HCT116 (cell line): Measurements from ENCODE around the gene RFESD. TPM values are rescaled to one million over a fixed set of nuclear protein-coding genes. Genes with fewer than 3 reads are reported as not detected.

Experiments used
- ATAC-seq: fragments of 200-7000 bp; cut with Tn5 transposase; 2 replicates; pipeline ENCODE4 v1.9.1; 2020; ENCODE audit warnings: mild to moderate bottlenecking, moderate library complexity
- BruUV-seq: library from RNA; stranded (reverse); fragments of 400-500 nt; replicated peaks from 2 replicates; lab custom pipeline; 2021; lab: Mats Ljungman, UMichigan
- CTCF ChIA-PET: fragments of 300-600 bp; sonication (Branson Sonifier 250); formaldehyde crosslinking; loops from one replicate; lab custom pipeline; 2021; ENCODE audit warnings: antibody characterized with exemption; lab: Charles Lee
- POLR2A ChIA-PET: fragments of 300-600, 350-600 bp; sonication (Branson Sonifier 250); formaldehyde crosslinking; loops from one replicate; lab custom pipeline; 2021; ENCODE audit warnings: antibody characterized with exemption; lab: Charles Lee
- RAD21 ChIA-PET, 2 experiments: fragments of 300-600 bp; sonication (Branson Sonifier 250); formaldehyde crosslinking; loops; one replicate each; lab custom pipeline; 2023; ENCODE audit warnings: low total read pairs in 2 of 2; ENCODE audit not compliant: uncharacterized antibody in 2 of 2, unreplicated experiment in 2 of 2, low non-redundant PET in 1 of 2; lab: Charles Lee
- DNase-seq: peaks from one replicate; pipeline ENCODE4 v3.0.0-alpha.2; 2010; ENCODE audit warnings: low read depth, low spot score
- H2AFZ ChIP-seq: fragments of 200-600 bp; shearing (Covaris generic), sonication (generic); 2 replicates; pipeline ENCODE4 v1.6.1; 2017; ENCODE audit warnings: low read depth, mixed run types, mixed read lengths, antibody characterized with exemption, low read length; ENCODE audit not compliant: poor library complexity, severe bottlenecking
- H3K27ac ChIP-seq: 2 replicates; pipeline ENCODE4 v1.5.1; 2012; ENCODE audit warnings: low read depth, low read length
- H3K27me3 ChIP-seq: fragments of 200-600 bp; sonication (generic); 2 replicates; pipeline ENCODE4 v1.6.1; 2016; ENCODE audit warnings: mixed run types, low read length, mixed read lengths; ENCODE audit not compliant: insufficient read depth
- H3K36me3 ChIP-seq, 2 experiments: fragments of 200-500 bp in 1 of 2; fragments of 200-600 bp in 1 of 2; sonication (Bioruptor generic) in 1 of 2; sonication (generic) in 1 of 2; 2 replicates each; pipeline versions ENCODE4 v1.5.1 to v1.6.1; 2014 to 2016; ENCODE audit warnings: low read length in 2 of 2, inconsistent platforms in 1 of 2, mixed read lengths in 1 of 2, mixed run types in 1 of 2; ENCODE audit not compliant: insufficient read depth in 2 of 2, control insufficient read depth in 1 of 2
- H3K4me1 ChIP-seq, 2 experiments: fragments of 200-600 bp in 1 of 2; sonication (generic) in 1 of 2; 2 replicates each; pipeline versions ENCODE4 v1.5.1 to v1.6.1; 2012 to 2017; ENCODE audit warnings: low read length in 2 of 2, inconsistent platforms in 1 of 2, mild to moderate bottlenecking in 1 of 2, mixed read lengths in 1 of 2, mixed run types in 1 of 2, moderate library complexity in 1 of 2; ENCODE audit not compliant: insufficient read depth in 2 of 2, control insufficient read depth in 1 of 2
- H3K4me2 ChIP-seq: fragments of 200-600 bp; sonication (generic); 2 replicates; pipeline ENCODE4 v1.6.1; 2017; ENCODE audit warnings: mixed run types, low read length, mixed read lengths
- H3K4me3 ChIP-seq, 2 experiments: fragments of 200-600 bp in 1 of 2; sonication (generic) in 1 of 2; replicated peaks in 1 of 2; 2 replicates each; pipeline ENCODE4 v1.5.1; 2011 to 2016; ENCODE audit warnings: low read length in 2 of 2, control low read depth in 1 of 2, low read depth in 1 of 2, mild to moderate bottlenecking in 1 of 2, mixed read lengths in 1 of 2, mixed run types in 1 of 2
- H3K79me2 ChIP-seq: fragments of 200-600 bp; sonication (generic); 2 replicates; pipeline ENCODE4 v1.6.1; 2017; ENCODE audit warnings: mild to moderate bottlenecking, mixed run types, low read length, moderate library complexity, mixed read lengths; ENCODE audit not compliant: insufficient read depth
- H3K9ac ChIP-seq: fragments of 200-600 bp; sonication (generic); 2 replicates; pipeline ENCODE4 v1.6.1; 2016; ENCODE audit warnings: low read length, mixed read lengths
- H3K9me2 ChIP-seq: fragments of 200-600 bp; sonication (generic), shearing (Covaris generic); 2 replicates; pipeline ENCODE4 v1.6.1; 2017; ENCODE audit warnings: mixed run types, mild to moderate bottlenecking, moderate library complexity; ENCODE audit not compliant: insufficient read depth
- H3K9me3 ChIP-seq, 2 experiments: fragments of 200-500 bp in 1 of 2; fragments of 200-600 bp in 1 of 2; sonication (Bioruptor generic) in 1 of 2; sonication (generic) in 1 of 2; 2 replicates each; pipeline ENCODE4 v1.6.1; 2014 to 2017; ENCODE audit warnings: low read length in 2 of 2, mixed read lengths in 2 of 2, inconsistent platforms in 1 of 2, low read depth in 1 of 2, mild to moderate bottlenecking in 1 of 2, mixed run types in 1 of 2, moderate library complexity in 1 of 2; ENCODE audit not compliant: control insufficient read depth in 1 of 2, insufficient read depth in 1 of 2
- H4K20me1 ChIP-seq: fragments of 200-600 bp; sonication (generic), shearing (Covaris generic); 2 replicates; pipeline ENCODE4 v1.6.1; 2017; ENCODE audit warnings: mixed run types, mild to moderate bottlenecking, moderate library complexity; ENCODE audit not compliant: insufficient read depth
- CBX3 ChIP-seq: IDR thresholded peaks from 2 replicates; pipeline ENCODE4 v1.6.1; 2012; ENCODE audit warnings: low read depth
- EGR1 ChIP-seq: IDR thresholded peaks from 2 replicates; pipeline ENCODE4 v1.6.1; 2012; ENCODE audit warnings: low read depth
- EZH2 ChIP-seq: fragments of 200-600 bp; sonication (generic); IDR thresholded peaks from 2 replicates; pipeline ENCODE4 v1.6.1; 2017; ENCODE audit warnings: antibody characterized with exemption, mixed run types
- JUND ChIP-seq: IDR thresholded peaks from 2 replicates; pipeline ENCODE4 v1.6.1; 2012
- MAX ChIP-seq: IDR thresholded peaks from 2 replicates; pipeline ENCODE4 v1.6.1; 2012
- POLR2AphosphoS5 ChIP-seq: IDR thresholded peaks from 2 replicates; pipeline ENCODE4 v1.6.1; 2011; ENCODE audit warnings: mild to moderate bottlenecking, low read depth, low read length, moderate library complexity
- RAD21 ChIP-seq: IDR thresholded peaks from 2 replicates; pipeline ENCODE4 v1.6.1; 2012; ENCODE audit warnings: low read depth, mild to moderate bottlenecking
- REST ChIP-seq: IDR thresholded peaks from 2 replicates; pipeline ENCODE4 v1.6.1; 2012; ENCODE audit warnings: low read depth
- SIN3A ChIP-seq: IDR thresholded peaks from 2 replicates; pipeline ENCODE4 v1.6.1; 2012; ENCODE audit warnings: low read depth
- YY1 ChIP-seq: IDR thresholded peaks from 2 replicates; pipeline ENCODE4 v1.6.1; 2011; ENCODE audit warnings: low read length, low read depth, moderate library complexity, mild to moderate bottlenecking; ENCODE audit not compliant: insufficient replicate concordance; ENCODE audit errors: extremely low read depth
- ZFX ChIP-seq: fragments of 450-650 bp; IDR thresholded peaks from 2 replicates; pipeline ENCODE4 v1.6.1; 2017
- ZNF274 ChIP-seq: fragments of 200-500 bp; sonication (Bioruptor generic); IDR thresholded peaks from 2 replicates; pipeline ENCODE4 v1.6.1; 2014; ENCODE audit warnings: mild to moderate bottlenecking, low read depth, low read length, inconsistent platforms
- intact Hi-C: fragments of 100-400 bp; cut with micrococcal nuclease; formaldehyde crosslinking; loops from 2 replicates; pipeline ENCODE4 v1.10.0; 2022
- total RNA-seq: library from RNA; stranded (reverse); gene quantifications from one replicate; pipeline ENCODE4 v1.2.1, GENCODE V29; 2021; ENCODE audit not compliant: unreplicated experiment

RFESD gene
- total RNA-seq, 1 experiment from 2014 or later = 4.1 TPM

- TF ChIP-seq REST (no peak), YY1 (no peak), EZH2 (no peak)
These were observed 36.3 kb downstream of the RFESD start, which contains the start of gene SPATA9 (continued) for GRCh38 chr5:95682891-95683290.

GRCh38 chr5:95684361-95684760 lies 37.8 kb downstream of the RFESD start:
- RAD21 ChIA-PET = no interaction called here
- Histone ChIP-seq H4K20me1 (no peaks in the 10 kb centered on the region), H3K9ac (no peak overlapping the region), H3K4me3 (no peak overlapping the region), H3K4me2 (no peak overlapping the region), H3K9me2 (no peaks in the 10 kb centered on the region), H3K4me1 (no peaks in the 10 kb centered on the region), H2AFZ (no peak overlapping the region), H3K79me2 (no peaks in the 10 kb centered on the region), H3K36me3 (no peaks in the 10 kb centered on the region), H3K9me3 (no peaks in the 10 kb centered on the region), H3K27ac (no peak overlapping the region), H3K27me3 (no peaks in the 10 kb centered on the region)
- POLR2A ChIA-PET = no interaction called here
- DNase-seq (no peak), ATAC-seq (no peak)
- BruUV-seq = no TSS peak
- CTCF ChIA-PET = no interaction called here
- intact Hi-C loops = no loop called here
- TF ChIP-seq ZFX = no peak
- no peak for TF ChIP-seq MAX
- TF ChIP-seq POLR2AphosphoS5 = no peak
- no peak for TF ChIP-seq EGR1
- TF ChIP-seq JUND = no peak
- TF ChIP-seq SIN3A = no peak
- no peak for TF ChIP-seq CBX3
- TF ChIP-seq ZNF274 = no peak
- no peak for TF ChIP-seq RAD21
